GM21825 (cell line): Measurements from ENCODE around the gene MAN1A2.
A peak's percentile ranks its signal among the peaks of the same experiment; 100 is the strongest.

Experiments used
- ATAC-seq: cut with Tn5 transposase; IDR thresholded peaks from one replicate; pipeline ENCODE4 v1.9.1; 2021; ENCODE audit warnings: mild to moderate bottlenecking, moderate library complexity; ENCODE audit not compliant: unreplicated experiment

MAN1A2 gene

GRCh38 chr1:117481410-117481809 lies 114.2 kb downstream of the MAN1A2 start:
- ATAC-seq, result no peak

GRCh38 chr1:117493906-117494305 lies 126.7 kb downstream of the MAN1A2 start:
- ATAC-seq, result no peak

- ATAC-seq, result no peak
Observed at GRCh38 chr1:117495068-117495467, 127.8 kb downstream of the MAN1A2 start.

DNA sequence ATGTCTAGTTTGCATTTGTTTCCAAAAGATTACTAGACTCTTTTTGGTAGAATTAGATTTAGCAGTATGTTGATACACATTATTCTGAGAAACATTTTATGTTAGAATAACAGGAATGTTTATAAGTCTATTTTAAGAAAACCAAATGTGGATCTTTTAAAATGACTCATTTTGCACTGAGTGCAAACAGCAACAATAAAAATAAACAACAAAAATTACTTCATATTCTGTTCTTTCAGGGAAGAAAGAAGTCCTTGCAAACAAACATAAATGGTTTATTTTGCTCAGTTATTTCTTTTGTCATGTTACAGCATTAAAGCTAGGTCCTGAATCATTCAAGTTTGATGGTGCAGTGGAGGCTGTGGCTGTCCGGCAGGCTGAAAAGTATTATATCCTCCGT lies 131.8 kb downstream of the MAN1A2 start:
- no peak for ATAC-seq

DNA sequence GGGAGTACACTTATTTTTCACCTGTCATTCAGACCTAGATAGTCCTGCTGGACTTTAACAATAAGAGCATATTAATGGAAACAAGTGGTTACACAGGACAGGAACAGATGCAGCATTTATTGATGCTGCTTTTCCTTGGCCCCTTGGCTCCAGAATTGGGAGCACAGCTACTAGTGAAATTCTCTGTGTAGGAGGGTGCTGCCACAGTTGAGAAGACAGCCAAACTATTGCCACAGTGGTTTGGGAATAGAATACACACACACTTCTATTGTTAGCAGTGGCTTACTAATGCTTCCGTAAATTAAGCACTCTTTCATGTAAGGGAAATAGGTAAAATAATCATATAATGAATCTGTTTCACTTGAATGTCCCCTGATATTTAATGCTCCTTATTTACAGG lies 133.3 kb downstream of the MAN1A2 start:
- ATAC-seq, result no peak

GRCh38 chr1:117501281-117501680 lies 134.0 kb downstream of the MAN1A2 start:
- no peak for ATAC-seq

DNA sequence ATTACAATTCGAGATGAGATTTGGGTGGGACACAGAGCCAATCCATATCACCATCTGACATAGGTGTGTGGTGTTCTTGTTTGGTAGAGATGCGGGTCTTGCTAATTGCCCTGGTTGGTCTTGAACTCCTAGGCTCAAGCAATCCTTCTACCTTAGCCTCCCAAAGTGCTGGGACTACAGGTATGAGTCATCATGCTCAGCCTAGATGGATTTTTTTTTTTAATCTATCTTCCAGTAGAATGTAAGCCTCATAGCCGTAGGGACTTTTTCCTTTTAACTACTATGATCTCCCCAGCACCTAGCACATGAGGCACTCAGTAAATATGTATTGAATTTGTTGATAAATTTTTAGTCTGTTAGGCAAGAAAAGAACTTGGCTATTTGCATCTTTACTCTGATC lies 144.0 kb downstream of the MAN1A2 start:
- ATAC-seq, result no peak

- no peak for ATAC-seq
Observed at GRCh38 chr1:117512728-117513321, 145.6 kb downstream of the MAN1A2 start.

DNA sequence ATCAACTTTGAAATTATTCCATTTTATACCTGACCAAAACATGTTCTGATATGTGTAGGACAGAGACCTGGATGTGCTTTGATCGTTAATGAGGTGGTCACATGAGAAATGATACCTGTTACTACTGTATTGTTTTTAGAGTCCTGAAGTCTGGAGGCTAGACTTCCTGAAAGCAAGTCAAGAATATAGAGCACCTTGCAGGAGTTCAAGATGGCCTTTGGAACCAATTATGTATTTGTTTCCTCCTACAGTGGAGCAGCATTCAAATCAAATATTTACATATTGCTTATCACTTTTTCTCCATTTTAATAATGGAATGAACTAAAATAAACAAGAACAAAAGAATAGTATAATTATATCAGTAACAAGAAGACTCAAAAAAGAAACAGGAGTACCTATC lies 155.9 kb downstream of the MAN1A2 start:
- ATAC-seq, result no peak

GRCh38 chr1:117527074-117527473 lies 159.8 kb downstream of the MAN1A2 start:
- ATAC-seq, result no peak

DNA sequence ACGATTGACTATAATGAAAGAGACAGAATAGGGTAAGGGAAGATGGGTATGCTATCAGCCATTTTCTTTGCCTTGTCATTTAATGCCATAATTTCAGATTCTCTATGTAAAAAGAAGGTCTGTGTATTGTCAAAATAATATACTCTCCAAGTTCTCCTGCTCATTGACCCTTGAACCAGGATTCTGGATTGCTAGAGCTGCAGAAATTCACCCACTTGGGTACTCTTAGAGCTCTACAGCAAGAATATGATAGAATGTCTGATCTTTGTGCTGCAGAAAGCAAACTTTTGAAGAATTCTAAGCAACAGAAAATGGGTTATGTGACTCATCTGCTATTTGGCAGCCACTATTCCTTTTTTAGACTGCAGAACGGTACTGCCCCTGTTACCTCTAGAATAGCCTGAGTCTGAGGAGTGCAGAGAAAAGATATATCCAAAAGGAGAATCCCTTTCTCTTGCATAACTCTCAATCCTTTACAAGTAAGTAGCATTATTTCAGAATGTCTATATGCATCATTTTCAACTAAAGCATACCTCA lies 160.4 kb downstream of the MAN1A2 start:
- ATAC-seq, result no peak

- no peak for ATAC-seq
Observed at GRCh38 chr1:117529683-117530082, 162.4 kb downstream of the MAN1A2 start.

DNA sequence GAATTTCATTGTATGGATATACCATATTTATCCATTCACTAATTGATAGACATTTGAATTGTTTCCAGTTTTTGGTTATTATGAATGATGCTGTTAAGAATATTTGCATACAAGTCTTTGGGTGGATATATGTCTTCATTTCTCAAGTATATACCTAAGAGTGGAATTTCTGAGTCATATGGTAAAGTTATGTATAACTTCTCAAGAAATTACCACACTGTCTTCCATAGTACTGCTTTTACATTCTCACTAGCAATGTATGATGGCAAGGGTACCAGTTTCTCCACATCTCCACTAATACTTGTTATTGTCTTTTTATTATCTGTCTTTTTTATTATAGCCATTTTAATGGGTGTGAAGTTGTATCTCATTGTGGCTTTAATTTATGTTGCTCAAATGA lies 164.0 kb downstream of the MAN1A2 start:
- ATAC-seq, result no peak

DNA sequence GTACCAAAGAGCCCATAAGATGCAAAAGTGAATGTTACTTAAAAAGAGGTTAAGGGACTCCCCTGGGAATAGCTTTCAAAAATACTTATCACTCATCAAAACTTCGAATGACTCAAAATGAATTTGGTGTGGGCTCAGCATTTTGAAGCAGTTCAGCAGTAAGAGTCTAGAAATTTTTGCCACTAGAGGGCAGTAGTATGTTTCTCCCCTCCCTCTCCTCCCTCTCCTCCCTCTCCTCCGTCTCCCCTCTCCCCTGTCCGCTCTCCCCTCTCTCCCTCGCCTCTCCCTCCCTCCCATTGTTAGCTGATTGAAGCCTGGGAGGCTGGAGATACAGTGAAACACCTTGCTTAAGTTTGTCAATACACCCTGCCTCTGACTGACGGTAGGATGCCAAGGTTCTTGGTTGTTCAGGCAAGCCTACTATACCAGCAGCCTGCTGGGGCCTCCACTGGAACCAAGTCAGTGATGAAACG lies 167.8 kb downstream of the MAN1A2 start:
- peak; percentile 68 for ATAC-seq

DNA sequence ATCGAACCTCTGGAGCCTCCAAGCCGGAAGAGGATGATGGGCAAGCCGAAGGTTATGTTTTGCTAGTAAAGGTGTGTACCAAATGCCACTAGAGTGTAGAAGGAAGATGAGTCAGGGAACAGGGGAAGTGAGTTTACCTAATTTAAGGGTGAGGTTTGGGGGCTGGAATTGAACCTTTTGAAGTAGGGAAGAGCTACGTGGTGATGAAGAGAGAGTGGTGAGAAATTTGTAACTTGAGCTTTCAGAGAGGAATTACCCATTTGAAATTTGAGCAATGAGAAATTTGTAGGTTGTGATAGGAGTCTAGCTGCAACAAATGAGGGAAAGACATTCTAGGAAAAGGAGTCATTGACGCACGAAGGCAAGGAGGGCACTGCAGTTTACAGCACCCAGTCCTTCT lies 168.6 kb downstream of the MAN1A2 start:
- ATAC-seq, result no peak

DNA sequence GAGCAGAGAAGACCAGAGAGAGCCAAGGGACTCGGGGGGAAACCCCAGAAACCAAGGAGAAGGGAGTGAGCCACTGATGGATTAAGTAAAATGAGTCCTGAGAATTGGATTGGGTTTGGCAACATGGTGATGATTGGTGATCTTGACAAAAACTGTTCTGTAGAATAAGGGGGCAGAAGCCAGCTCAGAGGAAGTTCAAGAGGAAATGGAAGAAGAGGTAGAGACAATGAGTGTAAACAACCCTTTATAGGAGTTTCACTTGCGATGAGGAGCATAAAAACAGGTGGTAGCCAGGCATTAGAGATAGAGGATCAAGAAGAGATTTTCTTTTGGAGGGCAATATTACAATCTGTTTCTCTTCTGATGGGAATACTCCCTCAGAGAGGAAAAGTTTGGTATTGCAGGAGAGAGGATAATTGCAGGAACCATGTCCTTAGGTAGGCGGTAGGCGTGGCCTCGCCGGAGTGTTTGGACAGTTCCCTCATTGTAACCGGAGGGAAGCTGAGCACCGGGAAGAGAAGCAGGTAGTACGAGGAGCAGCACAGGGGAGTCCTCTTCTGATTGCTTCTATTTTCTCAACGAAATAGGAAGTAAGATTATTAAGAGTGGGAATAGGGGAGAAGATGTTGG lies 170.2 kb downstream of the MAN1A2 start:
- ATAC-seq, result no peak

GRCh38 chr1:117540532-117540931 lies 173.3 kb downstream of the MAN1A2 start:
- no peak for ATAC-seq

DNA sequence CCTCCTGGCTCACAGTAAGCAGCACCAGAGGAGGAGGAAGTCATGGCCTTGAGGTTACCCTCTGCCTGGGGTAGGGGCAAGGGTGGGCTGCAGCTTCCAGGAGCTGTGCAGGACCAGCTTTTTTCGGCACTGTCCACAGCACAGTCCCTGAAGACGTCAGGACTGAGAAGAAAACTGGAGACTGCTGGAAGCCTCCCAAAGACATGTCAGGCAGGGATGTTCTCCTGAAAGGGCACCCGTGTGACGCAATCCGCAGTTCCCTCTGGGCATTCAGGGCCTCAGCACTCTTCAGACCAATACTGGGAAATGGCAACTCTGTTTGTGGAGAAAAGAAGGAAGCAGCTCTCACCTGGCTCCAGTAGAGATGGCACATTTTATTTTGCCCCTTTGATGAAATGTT lies 173.8 kb downstream of the MAN1A2 start:
- ATAC-seq, result no peak

- ATAC-seq, result no peak
Observed at GRCh38 chr1:117541585-117541984, 174.3 kb downstream of the MAN1A2 start.

GRCh38 chr1:117544509-117545109 lies 177.4 kb downstream of the MAN1A2 start:
- no peak for ATAC-seq

DNA sequence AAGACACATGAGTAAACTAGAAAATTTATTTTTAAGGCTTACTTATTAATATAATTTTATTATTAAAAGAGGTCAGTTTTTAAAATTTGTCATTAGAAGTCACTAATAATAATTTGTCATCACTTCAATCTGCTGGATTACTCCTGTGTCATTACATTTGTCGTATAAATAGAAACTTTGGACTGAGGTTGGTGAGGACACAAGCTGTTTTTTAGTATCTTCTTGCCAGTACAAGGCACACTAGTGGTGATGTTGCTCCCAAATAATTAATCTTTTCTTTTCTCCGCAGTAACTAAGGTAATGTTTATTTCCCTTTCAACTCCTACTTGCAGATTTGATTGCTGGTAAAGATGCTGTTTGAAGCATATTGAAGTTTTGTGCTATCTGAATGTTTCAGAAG lies 179.2 kb downstream of the MAN1A2 start:
- ATAC-seq, result no peak

- no peak for ATAC-seq
Observed at GRCh38 chr1:117553471-117553870, 186.2 kb downstream of the MAN1A2 start.
